GM12872 (cell line): ENCODE measurements around the gene CH25H.

Experiments used
- TF ChIP-seq, protein P1 (sequence below): IDR thresholded peaks from 3 replicates; pipeline ENCODE4 v1.5.1; 2011; ENCODE audit warnings: low read depth, mild to moderate bottlenecking, low read length, moderate library complexity; ENCODE audit not compliant: insufficient read depth

CH25H gene

DNA sequence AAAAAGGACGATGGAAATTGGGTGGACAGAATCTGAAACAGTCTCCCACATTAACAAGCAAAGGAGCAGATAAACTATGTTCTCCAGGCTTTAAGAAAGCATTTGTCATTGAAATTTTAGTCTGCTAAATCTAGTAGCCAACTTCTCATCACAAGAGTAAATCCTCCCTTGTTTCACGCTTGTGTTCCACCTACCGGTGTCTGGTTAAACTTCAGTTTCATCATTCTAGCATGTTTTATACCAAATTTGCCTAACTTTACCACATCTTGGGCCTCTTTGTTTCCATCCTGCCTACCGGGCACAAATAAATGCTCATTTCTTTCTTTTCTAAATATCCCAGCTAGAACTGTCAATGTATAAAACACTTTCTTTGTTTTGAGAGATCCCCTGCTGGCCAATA, 38.7 kb upstream of the CH25H start:
- TF ChIP-seq, protein P1, sequence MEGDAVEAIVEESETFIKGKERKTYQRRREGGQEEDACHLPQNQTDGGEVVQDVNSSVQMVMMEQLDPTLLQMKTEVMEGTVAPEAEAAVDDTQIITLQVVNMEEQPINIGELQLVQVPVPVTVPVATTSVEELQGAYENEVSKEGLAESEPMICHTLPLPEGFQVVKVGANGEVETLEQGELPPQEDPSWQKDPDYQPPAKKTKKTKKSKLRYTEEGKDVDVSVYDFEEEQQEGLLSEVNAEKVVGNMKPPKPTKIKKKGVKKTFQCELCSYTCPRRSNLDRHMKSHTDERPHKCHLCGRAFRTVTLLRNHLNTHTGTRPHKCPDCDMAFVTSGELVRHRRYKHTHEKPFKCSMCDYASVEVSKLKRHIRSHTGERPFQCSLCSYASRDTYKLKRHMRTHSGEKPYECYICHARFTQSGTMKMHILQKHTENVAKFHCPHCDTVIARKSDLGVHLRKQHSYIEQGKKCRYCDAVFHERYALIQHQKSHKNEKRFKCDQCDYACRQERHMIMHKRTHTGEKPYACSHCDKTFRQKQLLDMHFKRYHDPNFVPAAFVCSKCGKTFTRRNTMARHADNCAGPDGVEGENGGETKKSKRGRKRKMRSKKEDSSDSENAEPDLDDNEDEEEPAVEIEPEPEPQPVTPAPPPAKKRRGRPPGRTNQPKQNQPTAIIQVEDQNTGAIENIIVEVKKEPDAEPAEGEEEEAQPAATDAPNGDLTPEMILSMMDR, result peak; percentile 54; the same call in 2 of the 3 replicates

DNA sequence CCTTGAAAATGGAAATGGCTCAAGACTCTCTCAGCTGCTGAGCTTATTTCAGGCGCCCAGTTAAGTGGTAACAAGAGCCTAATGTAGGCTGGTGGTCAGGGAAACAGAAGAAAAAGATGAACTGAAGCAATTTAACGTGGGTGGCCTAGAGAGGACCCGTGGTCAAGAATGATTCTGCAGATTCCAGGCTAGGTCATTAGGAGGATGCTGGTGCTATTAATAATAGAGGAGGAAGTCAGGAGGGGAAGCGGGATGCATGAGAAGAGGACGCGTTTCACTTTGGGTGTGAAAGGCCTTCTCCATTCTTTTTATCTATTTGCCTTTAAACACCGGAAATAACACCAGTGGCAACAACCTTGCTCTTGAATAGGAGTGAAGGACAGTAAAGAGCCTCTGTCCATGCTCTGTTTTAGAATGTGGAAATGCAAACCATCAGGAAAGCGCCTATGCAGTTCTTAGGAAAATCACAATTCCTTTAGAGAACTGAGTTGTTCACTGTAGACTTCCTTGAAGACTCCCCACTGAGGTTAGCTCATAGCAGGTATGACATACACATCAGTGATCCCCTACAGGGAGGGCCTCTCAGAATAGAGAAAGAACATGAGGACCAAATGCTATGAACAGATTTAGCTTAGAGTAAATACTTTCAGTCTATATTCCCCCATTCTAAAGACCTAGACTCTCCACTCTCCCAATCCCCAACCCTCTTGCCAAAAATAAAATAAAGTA, 35.9 kb upstream of the CH25H start:
- TF ChIP-seq, protein P1, result no peak

DNA sequence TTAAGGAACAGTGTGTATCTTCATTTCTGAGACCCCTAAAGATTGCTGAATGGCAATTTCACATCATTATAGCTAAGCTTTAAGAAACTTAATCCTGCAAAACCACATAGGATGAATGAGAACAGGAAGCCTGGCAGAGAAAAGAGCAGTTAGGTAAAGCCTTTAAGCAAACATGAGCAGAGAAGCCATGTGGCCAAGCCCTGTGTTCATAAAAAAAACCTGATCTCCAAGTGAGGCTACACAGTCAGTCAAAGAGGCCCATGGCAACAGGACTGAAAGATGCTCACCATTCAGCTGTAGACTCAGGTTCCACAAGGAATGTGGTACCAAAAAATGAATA, 35.2 kb upstream of the CH25H start:
- TF ChIP-seq, protein P1, result no peak

DNA sequence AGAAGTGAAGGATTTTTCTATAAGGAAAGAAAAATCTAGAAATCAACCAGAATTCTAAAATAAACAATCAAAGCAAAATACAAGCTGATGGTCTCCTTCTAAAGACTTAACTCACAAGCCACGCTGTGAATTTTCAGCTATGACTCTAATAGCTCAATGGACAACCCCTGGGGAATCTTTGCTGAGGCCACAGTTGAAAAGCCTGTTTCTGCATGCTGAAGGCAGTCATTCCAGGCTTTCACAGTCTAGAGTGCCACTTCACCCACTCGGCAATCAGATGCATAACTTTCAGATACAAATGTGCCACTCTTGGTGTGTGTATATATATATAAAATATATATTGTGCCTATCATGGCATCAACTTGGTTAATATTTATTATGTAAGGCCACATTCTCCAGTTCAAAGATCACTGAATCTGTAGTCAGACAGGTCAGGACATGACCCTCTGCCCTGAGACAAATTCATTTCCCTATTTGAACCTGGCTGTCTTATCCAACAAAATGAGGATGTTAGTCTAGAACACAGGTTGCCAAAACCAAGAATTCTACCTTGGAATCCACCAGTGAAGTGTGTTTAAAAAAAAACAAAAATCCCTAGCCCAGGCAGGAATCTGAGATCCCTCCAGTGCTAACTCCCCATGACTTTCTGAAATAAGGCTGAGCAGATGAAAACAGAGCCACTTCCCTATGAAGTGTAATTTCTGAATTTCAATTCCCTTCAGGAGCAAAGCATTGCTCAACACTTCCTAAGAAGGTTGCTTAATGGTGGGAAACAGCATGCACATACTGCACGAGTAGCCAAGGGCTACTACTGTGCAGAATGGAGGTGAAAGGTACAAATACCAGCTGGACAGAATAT, 34.6 kb upstream of the CH25H start:
- TF ChIP-seq, protein P1, result no peak

DNA sequence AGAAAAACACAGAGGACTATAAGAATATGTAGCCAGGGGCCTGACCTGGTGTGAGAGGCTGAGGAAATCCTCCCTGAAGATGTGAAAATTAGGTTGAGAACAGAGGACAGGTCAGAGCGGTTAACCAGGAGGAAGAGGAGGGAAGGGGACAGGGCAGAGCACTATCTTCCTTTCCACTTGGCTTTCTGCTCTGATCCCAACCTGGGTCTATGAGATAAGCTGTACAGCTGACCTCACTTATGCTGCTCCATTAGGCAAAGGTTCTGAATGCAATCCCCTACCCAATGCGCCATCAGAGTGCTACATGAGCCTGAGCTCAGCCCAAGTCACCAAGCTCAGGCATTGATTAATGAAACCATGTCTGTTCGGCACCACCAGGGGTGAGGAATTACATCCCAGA, 33.9 kb upstream of the CH25H start:
- TF ChIP-seq, protein P1, result no peak

DNA sequence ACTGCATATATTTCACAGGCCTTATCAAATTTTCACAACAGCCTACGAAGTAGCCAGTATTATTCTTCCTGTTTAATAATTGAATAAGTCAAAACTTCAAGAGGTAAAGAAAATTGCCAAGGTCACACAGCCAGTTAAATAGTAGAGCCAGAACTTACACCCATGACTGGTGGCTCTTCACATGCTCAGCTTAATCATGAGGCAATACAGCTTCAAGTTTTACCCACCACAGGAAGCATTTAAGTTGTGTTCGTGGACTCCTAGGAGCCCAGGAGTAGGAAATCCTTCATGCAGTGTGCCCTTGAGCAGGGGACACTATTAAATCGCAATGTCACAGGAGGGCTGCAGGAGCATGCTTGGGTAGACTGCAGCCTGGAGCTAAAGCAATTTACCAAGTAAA, 33.4 kb upstream of the CH25H start:
- TF ChIP-seq, protein P1, result no peak

DNA sequence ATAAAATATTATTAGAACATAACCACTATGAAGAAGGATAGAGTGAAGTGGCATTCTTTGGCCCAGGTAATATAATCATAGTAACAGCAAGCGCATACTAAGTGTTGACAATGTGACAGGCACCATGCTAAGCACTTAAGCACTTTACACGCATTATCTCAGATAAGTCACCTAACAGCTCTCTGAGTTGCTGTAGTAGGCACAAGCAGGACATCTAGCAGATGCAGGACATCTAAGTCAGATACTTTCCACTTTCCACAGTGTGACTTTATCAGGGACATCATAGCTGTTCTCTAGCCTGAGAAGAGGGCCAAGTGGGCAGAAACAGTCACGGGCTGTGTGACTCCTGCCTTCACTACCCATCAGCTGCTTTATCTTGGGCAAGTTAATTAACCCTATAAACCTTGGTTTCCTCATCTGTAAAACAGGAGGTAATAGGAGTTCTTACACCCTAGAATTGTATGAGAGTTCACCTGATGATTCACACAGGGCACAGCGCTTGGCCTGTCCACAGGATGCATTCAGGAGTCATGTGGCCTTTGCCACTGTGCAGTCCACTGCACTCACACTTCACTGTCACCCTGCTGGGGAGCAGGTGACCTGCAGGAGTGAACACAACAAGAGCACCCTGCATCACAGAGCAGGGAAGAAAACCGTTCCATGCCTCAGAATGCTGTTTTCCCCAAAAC, 32.0 kb upstream of the CH25H start:
- TF ChIP-seq, protein P1, result no peak
